HG02943 (cell line): ENCODE data around the gene MRPL49.
"Not testable (repeated sequence)": the region's sequence is repeated elsewhere in the genome, so short reads cannot be mapped to it uniquely, and the experiment has no call there.

Experiments used
- ATAC-seq: cut with Tn5 transposase; IDR thresholded peaks from one replicate; pipeline ENCODE4 v1.9.1; 2021; ENCODE audit warnings: mild to moderate bottlenecking, low read depth, moderate library complexity; ENCODE audit not compliant: unreplicated experiment

Gene MRPL49

DNA sequence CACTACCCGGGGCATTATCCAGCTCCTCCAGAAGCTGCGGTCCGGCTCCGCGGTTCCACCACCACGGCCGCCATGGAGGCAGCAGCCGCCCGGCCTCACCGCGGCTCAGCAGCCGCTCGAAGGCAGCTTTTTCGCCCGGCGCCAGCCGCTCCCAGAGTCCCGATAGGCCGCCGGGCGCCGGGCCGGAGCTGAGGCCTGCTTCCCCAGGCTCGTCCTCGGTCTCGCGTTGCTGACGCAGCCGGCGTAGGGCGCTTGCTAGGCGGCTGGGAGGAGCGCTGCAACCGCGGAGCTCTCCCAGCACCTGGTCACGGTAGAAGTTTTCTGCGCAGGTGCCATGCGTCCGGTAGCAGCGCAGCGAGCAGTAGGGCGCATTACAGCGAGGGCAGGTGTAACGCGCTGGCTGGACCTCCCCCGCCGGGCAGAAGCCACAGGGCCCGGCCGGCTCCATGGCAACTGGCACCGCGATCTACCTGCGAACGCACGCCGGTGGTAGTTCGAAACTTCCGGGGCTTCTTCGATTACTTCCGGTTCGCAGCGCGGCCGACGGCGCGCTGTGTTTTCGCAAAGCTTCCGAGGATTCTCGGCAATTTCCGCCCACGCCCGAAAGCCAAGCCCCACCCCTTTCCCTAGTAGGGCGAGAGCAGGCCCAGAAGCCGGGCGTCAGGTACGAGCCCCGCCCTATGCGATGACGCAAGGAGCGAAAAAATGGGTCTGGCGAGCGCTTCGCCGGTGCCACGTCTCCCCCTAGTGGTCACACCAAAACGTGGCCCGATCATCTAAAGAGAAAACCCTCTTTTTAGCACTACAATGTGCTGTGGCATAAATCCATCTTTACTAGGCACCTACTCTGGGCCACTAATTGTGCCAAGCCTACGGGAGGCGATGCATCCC is 4.7 kb upstream of the MRPL49 start, which contains the start of gene ZNHIT2:
Gene ZNHIT2 (minus strand): TSS at position 496 of the 891 bp plus-strand sequence. CDS start 48 bp downstream, at position 448.
- ATAC-seq: peak; percentile 57

- ATAC-seq: no peak
Measured at GRCh38 chr11:65118097-65118837, 3.9 kb upstream of the MRPL49 start.

GRCh38 chr11:65118891-65119669 is 3.0 kb upstream of the MRPL49 start:
- not testable (repeated sequence) for ATAC-seq

GRCh38 chr11:65119670-65119995 is 2.5 kb upstream of the MRPL49 start:
- ATAC-seq: no peak

GRCh38 chr11:65120831-65121230 is 1.3 kb upstream of the MRPL49 start:
- no peak for ATAC-seq

- ATAC-seq: no peak
Measured at GRCh38 chr11:65121447-65121864, 665 bp upstream of the MRPL49 start.

GRCh38 chr11:65124480-65125196 is 2.5 kb downstream of the MRPL49 start:
- no peak for ATAC-seq

- no peak for ATAC-seq
Measured at GRCh38 chr11:65125197-65126056, 3.3 kb downstream of the MRPL49 start.

GRCh38 chr11:65126624-65127274 is 4.6 kb downstream of the MRPL49 start:
- no peak for ATAC-seq

DNA sequence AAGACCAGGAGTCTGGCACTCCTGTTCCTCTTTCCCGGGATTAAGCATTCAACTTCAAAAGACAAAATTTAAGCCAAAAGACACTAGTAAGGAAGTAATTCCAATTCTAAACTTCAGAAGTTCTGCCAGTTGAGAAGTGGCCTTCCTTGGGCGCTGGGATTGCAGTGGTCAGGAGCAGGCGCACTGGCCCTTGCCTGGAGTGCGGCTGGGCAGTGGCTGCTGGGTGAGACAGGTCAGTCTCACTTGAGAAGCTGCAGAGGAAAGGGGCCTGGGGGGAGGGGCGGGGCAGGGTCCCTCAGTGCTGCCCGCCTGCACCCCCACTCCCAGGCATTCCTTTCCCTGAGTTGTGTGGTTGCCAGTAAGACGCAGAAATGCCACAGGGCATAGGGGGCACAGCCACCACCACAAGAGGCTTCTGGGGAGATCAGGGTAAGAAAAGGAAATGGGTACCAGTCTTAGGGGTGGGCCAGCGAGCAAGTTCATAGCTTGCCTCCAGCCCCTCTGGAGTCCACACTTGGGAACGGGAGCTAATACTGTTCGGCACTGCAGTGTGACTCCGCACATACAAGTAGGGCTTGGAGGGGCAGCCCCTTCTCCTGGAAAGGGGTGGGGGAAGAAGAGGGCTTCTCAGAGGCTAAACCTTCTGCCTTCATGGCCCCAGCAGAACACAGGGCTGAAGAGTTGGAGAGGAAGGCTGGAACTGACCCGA is 5.5 kb downstream of the MRPL49 start:
- no peak for ATAC-seq

DNA sequence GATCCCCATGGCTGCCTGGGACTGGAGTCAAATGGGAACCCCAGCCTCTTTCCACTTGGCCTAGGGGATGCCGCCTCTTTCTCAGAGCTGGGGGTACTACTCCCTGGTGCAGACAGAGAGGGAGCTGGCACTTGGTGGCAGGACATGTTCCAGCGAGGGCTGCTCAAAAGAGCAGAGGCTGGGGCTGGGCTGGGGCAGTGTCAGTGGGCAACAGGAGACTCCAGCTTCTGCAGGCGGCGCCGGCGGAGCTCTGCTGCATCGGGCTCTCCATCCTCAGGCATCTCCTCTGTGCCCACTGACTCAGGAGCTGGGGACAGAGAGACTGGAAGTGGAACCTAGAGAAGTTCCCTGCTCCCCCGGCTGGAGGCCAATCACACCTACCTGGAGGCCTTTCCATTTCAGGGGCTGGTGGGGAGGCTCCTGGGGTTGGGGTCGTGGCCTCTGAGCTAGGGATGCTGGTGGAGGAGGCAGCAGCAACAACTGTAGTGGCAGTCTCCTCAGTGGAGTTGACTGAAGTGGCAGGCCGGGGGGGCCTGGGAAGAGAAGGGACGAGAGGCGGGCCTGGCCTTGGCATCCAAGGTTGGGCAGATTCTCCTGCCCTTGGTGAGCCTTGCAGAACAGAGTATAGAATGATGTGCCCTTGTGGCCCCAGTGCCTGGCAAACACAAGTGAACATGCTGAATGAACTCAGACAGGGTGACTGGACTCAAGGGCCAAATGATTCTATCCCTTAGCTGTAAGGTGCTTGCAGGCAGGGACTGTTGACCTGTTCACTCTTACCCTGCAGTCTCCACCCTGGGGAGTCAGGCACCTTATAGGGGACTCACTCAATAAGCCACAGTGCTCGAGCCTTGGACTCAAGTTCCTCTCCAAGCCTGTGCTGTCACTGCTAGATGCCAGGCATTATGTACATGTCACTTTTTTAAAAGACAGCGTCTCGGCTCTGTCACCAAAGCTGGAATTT is 6.3 kb downstream of the MRPL49 start:
- ATAC-seq: no peak

GRCh38 chr11:65129649-65130441 is 7.7 kb downstream of the MRPL49 start:
- ATAC-seq: no peak

GRCh38 chr11:65130631-65131416 is 8.7 kb downstream of the MRPL49 start:
- no peak for ATAC-seq

DNA sequence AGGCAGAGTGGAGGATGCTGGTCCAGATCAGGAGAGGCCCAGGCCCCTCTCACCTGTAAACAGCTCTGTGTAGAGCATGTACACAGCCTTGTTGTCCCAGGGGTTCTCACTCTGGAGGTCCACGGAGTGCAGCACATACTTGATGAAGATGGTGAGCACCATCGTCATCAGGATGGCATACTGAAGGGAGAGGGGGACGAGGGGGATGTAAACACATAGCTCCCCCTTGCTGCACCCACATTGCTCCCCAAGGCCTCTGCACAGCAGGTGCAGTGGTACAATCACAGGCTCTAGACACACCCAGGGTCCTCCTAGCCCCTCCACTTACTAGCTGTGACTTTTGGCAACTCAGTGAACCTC is 9.3 kb downstream of the MRPL49 start:
- no peak for ATAC-seq

DNA sequence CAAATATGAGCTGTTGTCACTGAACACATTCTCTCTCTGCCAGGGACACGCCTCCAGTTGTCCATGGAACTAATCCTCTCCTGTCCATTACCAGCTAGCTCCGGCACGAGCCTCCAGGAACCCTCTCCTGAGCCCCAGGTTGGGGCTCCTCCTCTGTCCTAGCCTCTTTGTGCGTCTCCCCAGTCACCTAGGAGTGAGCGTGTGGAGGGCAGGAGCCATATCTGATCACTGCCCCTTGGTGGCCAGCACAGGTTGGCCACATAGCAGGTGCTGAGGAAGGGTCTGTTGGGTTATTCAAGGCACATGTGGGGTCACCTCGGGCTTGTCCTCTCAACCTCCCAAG is 9.7 kb downstream of the MRPL49 start:
- no peak for ATAC-seq
